Dendritic cell treated with granulocyte-macrophage colony-stimulating factor and Interleukin-4, amounts not matched to agents 40 ng/mL and 50 ng/mL, for 4 days (primary cell): ENCODE results near the gene SLC15A5.

Source experiments
- H3K27ac Mint-ChIP-seq: one replicate; pipeline ENCODE4 v1.8.0; 2022; ENCODE audit warnings: mild to moderate bottlenecking, mixed read lengths
- H3K27me3 Mint-ChIP-seq: one replicate; pipeline ENCODE4 v1.8.0; 2022; ENCODE audit warnings: mild to moderate bottlenecking, mixed read lengths
- H3K36me3 Mint-ChIP-seq: one replicate; pipeline ENCODE4 v1.8.0; 2022; ENCODE audit warnings: low read depth, mixed read lengths
- H3K4me1 Mint-ChIP-seq: one replicate; pipeline ENCODE4 v1.8.0; 2022; ENCODE audit warnings: low read depth, mixed read lengths
- H3K4me3 Mint-ChIP-seq: one replicate; pipeline ENCODE4 v1.8.0; 2022; ENCODE audit warnings: mild to moderate bottlenecking, moderate library complexity, mixed read lengths
- H3K9me3 Mint-ChIP-seq: one replicate; pipeline ENCODE4 v1.8.0; 2022; ENCODE audit warnings: mixed read lengths
- intact Hi-C: fragments of 100-400 bp; cut with micrococcal nuclease; formaldehyde crosslinking; loops from one replicate; pipeline ENCODE4 v1.15.0; 2022

Gene SLC15A5

GRCh38 chr12:16291032-16291431 is 13.5 kb upstream of the SLC15A5 start:
- intact Hi-C loops, result no loop called here
- no peaks in the 10 kb centered on the region for H3K36me3 Mint-ChIP-seq
- no peaks in the 10 kb centered on the region for H3K9me3 Mint-ChIP-seq

GRCh38 chr12:16285586-16285985 is 8.1 kb upstream of the SLC15A5 start:
- Mint-ChIP-seq H3K27me3 (no peaks in the 10 kb centered on the region), H3K4me1 (no peaks in the 10 kb centered on the region), H3K36me3 (no peaks in the 10 kb centered on the region), H3K4me3 (no peak overlapping the region), H3K27ac (no peak overlapping the region), H3K9me3 (no peaks in the 10 kb centered on the region)
- intact Hi-C loops, result no loop called here

More at GRCh38 chr12:16291032-16291431, 13.5 kb upstream of the SLC15A5 start:
- Mint-ChIP-seq H3K4me3 (no peak overlapping the region), H3K27ac (no peak overlapping the region), H3K27me3 (no peaks in the 10 kb centered on the region), H3K4me1 (no peaks in the 10 kb centered on the region)

- Mint-ChIP-seq H3K4me1 (no peaks in the 10 kb centered on the region), H3K36me3 (no peaks in the 10 kb centered on the region), H3K27ac (no peak overlapping the region), H3K4me3 (no peak overlapping the region), H3K27me3 (no peaks in the 10 kb centered on the region), H3K9me3 (no peaks in the 10 kb centered on the region)
- intact Hi-C loops, result no loop called here
These were observed 5.5 kb upstream of the SLC15A5 start for GRCh38 chr12:16282978-16283377.

GRCh38 chr12:16282081-16282480 is 4.6 kb upstream of the SLC15A5 start:
- no peaks in the 10 kb centered on the region for H3K27me3 Mint-ChIP-seq
- H3K4me1 Mint-ChIP-seq, result no peaks in the 10 kb centered on the region
- no peak overlapping the region for H3K4me3 Mint-ChIP-seq
- H3K27ac Mint-ChIP-seq, result no peak overlapping the region
- H3K9me3 Mint-ChIP-seq, result no peaks in the 10 kb centered on the region
- intact Hi-C loops, result no loop called here
- H3K36me3 Mint-ChIP-seq, result no peaks in the 10 kb centered on the region

GRCh38 chr12:16281157-16281556 is 3.7 kb upstream of the SLC15A5 start:
- Mint-ChIP-seq H3K36me3 (no peaks in the 10 kb centered on the region), H3K4me1 (no peaks in the 10 kb centered on the region), H3K27ac (no peak overlapping the region), H3K4me3 (no peak overlapping the region), H3K27me3 (no peaks in the 10 kb centered on the region), H3K9me3 (no peaks in the 10 kb centered on the region)
- intact Hi-C loops, result no loop called here

- intact Hi-C loops, result no loop called here
- Mint-ChIP-seq H3K9me3 (no peaks in the 10 kb centered on the region), H3K36me3 (no peaks in the 10 kb centered on the region), H3K4me1 (no peaks in the 10 kb centered on the region), H3K27me3 (no peaks in the 10 kb centered on the region), H3K27ac (no peak overlapping the region), H3K4me3 (no peak overlapping the region)
These were observed 5.3 kb downstream of the SLC15A5 start for GRCh38 chr12:16272222-16272621.

- intact Hi-C loops, result no loop called here
- no peak overlapping the region for H3K27ac Mint-ChIP-seq
- no peak overlapping the region for H3K4me3 Mint-ChIP-seq
- H3K9me3 Mint-ChIP-seq, result no peaks in the 10 kb centered on the region
- H3K36me3 Mint-ChIP-seq, result no peaks in the 10 kb centered on the region
- H3K4me1 Mint-ChIP-seq, result no peaks in the 10 kb centered on the region
- no peaks in the 10 kb centered on the region for H3K27me3 Mint-ChIP-seq
These were observed 6.4 kb downstream of the SLC15A5 start for GRCh38 chr12:16271062-16271461.

- H3K9me3 Mint-ChIP-seq, result peaks cover 5% of the 10 kb centered on the region
- intact Hi-C loops, result no loop called here
- no peaks in the 10 kb centered on the region for H3K36me3 Mint-ChIP-seq
- no peak overlapping the region for H3K4me3 Mint-ChIP-seq
- H3K4me1 Mint-ChIP-seq, result no peaks in the 10 kb centered on the region
- no peaks in the 10 kb centered on the region for H3K27me3 Mint-ChIP-seq
- H3K27ac Mint-ChIP-seq, result no peak overlapping the region
These were observed 7.5 kb downstream of the SLC15A5 start for GRCh38 chr12:16269946-16270345.

- peaks cover 29% of the 10 kb centered on the region for H3K9me3 Mint-ChIP-seq
- no peaks in the 10 kb centered on the region for H3K4me1 Mint-ChIP-seq
- intact Hi-C loops, result no loop called here
- no peaks in the 10 kb centered on the region for H3K27me3 Mint-ChIP-seq
- H3K36me3 Mint-ChIP-seq, result no peaks in the 10 kb centered on the region
- no peak overlapping the region for H3K27ac Mint-ChIP-seq
- no peak overlapping the region for H3K4me3 Mint-ChIP-seq
These were observed 11.4 kb downstream of the SLC15A5 start for GRCh38 chr12:16266085-16266484.

- Mint-ChIP-seq H3K4me1 (no peaks in the 10 kb centered on the region), H3K27ac (no peak overlapping the region), H3K4me3 (no peak overlapping the region), H3K36me3 (no peaks in the 10 kb centered on the region), H3K27me3 (no peaks in the 10 kb centered on the region), H3K9me3 (peaks cover 29% of the 10 kb centered on the region)
- intact Hi-C loops, result no loop called here
These were observed 15.5 kb downstream of the SLC15A5 start for GRCh38 chr12:16261944-16262475.

GRCh38 chr12:16260206-16260605 is 17.3 kb downstream of the SLC15A5 start:
- Mint-ChIP-seq H3K27ac (no peak overlapping the region), H3K9me3 (peaks cover 27% of the 10 kb centered on the region), H3K36me3 (no peaks in the 10 kb centered on the region), H3K4me1 (no peaks in the 10 kb centered on the region), H3K27me3 (no peaks in the 10 kb centered on the region), H3K4me3 (no peak overlapping the region)
- intact Hi-C loops, result no loop called here

- Mint-ChIP-seq H3K27me3 (no peaks in the 10 kb centered on the region), H3K36me3 (no peaks in the 10 kb centered on the region), H3K4me3 (no peak overlapping the region), H3K9me3 (peaks cover 15% of the 10 kb centered on the region), H3K27ac (no peak overlapping the region), H3K4me1 (no peaks in the 10 kb centered on the region)
- intact Hi-C loops, result no loop called here
These were observed 18.5 kb downstream of the SLC15A5 start for GRCh38 chr12:16258963-16259362.

- intact Hi-C loops, result no loop called here
- H3K9me3 Mint-ChIP-seq, result no peaks in the 10 kb centered on the region
- H3K4me1 Mint-ChIP-seq, result no peaks in the 10 kb centered on the region
- H3K36me3 Mint-ChIP-seq, result no peaks in the 10 kb centered on the region
- H3K4me3 Mint-ChIP-seq, result no peak overlapping the region
- H3K27me3 Mint-ChIP-seq, result peaks cover 4% of the 10 kb centered on the region
- no peak overlapping the region for H3K27ac Mint-ChIP-seq
These were observed 31.2 kb downstream of the SLC15A5 start for GRCh38 chr12:16246264-16246663.

- H3K9me3 Mint-ChIP-seq, result no peaks in the 10 kb centered on the region
- H3K4me3 Mint-ChIP-seq, result no peak overlapping the region
- no peaks in the 10 kb centered on the region for H3K36me3 Mint-ChIP-seq
- no peaks in the 10 kb centered on the region for H3K27me3 Mint-ChIP-seq
- H3K27ac Mint-ChIP-seq, result no peak overlapping the region
- intact Hi-C loops, result no loop called here
- H3K4me1 Mint-ChIP-seq, result no peaks in the 10 kb centered on the region
These were observed 32.3 kb downstream of the SLC15A5 start for GRCh38 chr12:16245209-16245608.
